PC-3 (cell line): ENCODE results near the gene DTNB.

Source experiments
- EZH2 ChIP-seq: fragments of 300-600 bp; sonication (generic); IDR thresholded peaks from one replicate; pipeline ENCODE4 v1.6.1; 2017; ENCODE audit warnings: antibody characterized with exemption, mild to moderate bottlenecking, low read length; ENCODE audit not compliant: unreplicated experiment
- TF ChIP-seq, protein P1 (sequence below): fragments of 300-600 bp; sonication (generic); conservative IDR thresholded peaks from 2 replicates; pipeline ENCODE4 v1.5.1; 2017; ENCODE audit warnings: antibody characterized with exemption, low read depth, mild to moderate bottlenecking, low read length

DNA sequence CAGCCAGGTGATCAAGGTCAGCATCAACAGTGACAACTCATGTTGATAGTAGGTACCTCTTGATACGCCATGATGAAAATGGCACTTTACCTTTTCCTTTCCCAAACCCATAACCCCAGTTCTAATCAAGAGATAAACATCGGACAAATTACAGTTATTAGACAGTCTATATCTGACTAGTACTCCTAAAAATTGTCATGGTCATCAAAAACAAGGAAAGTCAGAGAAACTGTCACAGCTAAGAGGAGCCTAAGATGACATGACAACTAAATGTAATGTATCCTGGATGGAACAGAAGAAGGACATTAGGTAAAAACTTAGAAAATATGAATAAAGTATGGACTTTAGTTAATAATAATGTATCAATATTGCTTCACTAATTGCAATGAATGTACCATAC lies 234.6 kb downstream of the DTNB start:
- TF ChIP-seq EZH2 = no peak
- TF ChIP-seq, protein P1, sequence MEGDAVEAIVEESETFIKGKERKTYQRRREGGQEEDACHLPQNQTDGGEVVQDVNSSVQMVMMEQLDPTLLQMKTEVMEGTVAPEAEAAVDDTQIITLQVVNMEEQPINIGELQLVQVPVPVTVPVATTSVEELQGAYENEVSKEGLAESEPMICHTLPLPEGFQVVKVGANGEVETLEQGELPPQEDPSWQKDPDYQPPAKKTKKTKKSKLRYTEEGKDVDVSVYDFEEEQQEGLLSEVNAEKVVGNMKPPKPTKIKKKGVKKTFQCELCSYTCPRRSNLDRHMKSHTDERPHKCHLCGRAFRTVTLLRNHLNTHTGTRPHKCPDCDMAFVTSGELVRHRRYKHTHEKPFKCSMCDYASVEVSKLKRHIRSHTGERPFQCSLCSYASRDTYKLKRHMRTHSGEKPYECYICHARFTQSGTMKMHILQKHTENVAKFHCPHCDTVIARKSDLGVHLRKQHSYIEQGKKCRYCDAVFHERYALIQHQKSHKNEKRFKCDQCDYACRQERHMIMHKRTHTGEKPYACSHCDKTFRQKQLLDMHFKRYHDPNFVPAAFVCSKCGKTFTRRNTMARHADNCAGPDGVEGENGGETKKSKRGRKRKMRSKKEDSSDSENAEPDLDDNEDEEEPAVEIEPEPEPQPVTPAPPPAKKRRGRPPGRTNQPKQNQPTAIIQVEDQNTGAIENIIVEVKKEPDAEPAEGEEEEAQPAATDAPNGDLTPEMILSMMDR = no peak
